Peyer's patch (tissue), 4 donors: ENCODE measurements around the gene CETP.

Experiments
- CTCF ChIP-seq, 6 experiments: fragments of 450-650 bp in 4 of 6; fragments of 200-600 bp in 2 of 6; sonication (generic) in 1 of 6; IDR thresholded peaks; one replicate each; pipeline ENCODE4 v1.5.1; 2017 to 2019; ENCODE audit warnings: antibody characterized with exemption in 6 of 6, mild to moderate bottlenecking in 3 of 6, moderate library complexity in 1 of 6
- POLR2A ChIP-seq, 2 donors: fragments of 450-650 bp; IDR thresholded peaks; one replicate each; pipeline ENCODE4 v1.5.1; 2017; ENCODE audit warnings: antibody characterized with exemption in 2 of 2, mild to moderate bottlenecking in 2 of 2, moderate library complexity in 2 of 2

GRCh38 chr16:57032346-57032745, 70.6 kb downstream of the CETP start:
- TF ChIP-seq CTCF (IDR thresholded peaks at IDR 0.05) (no peak), POLR2A (IDR thresholded peaks at IDR 0.05) (no peak)
